Measurements from ENCODE around the gene SLC7A4.

- TF ChIP-seq POLR2A (IDR thresholded peaks at IDR 0.05) (no peak), CTCF (IDR thresholded peaks at IDR 0.05) (no peak)
Observed at GRCh38 chr22:20987375-20987774, 45.0 kb downstream of the SLC7A4 start.

Measured in thyroid gland (tissue), 4 donors.